ENCODE results near the gene BMP2. TPM values are rescaled to one million over a fixed set of nuclear protein-coding genes. Genes with fewer than 3 reads are reported as not detected.
A peak's percentile ranks its signal among the peaks of the same experiment; 100 is the strongest.

BMP2 gene
- polyA plus RNA-seq, 2 of the 4 experiments (the other 2 are of a cell fraction) = 0.19 to 0.23 TPM

GRCh38 chr20:6740096-6740495 lies 27.4 kb upstream of the BMP2 start:
- ChIA-PET CTCF (interaction anchor here (1.2 kb wide), 1 partner anchor 26 kb away, joined by 4 read pairs; no protein-coding TSS in a partner anchor), POLR2A (no interaction called here)
- no peaks in the 10 kb centered on the region for H3K4me1 ChIP-seq
- no peak overlapping the region for H3K4me3 ChIP-seq
- ATAC-seq = no peak
- 12% methylated on average over 3 of the region's 3 CpGs for WGBS (ENCODE audit: missing lambda C conversion rate)
- H3K4me2 ChIP-seq = no peak overlapping the region
- no peak for FAIRE-seq
- no peak for DNase-seq (ENCODE audit: low read depth in 1 of 2, low spot score in 1 of 2)
- no peak overlapping the region for H3K27ac ChIP-seq
- H3K9me3 ChIP-seq = no peaks in the 10 kb centered on the region
- no peak for TF ChIP-seq NR3C1 (IDR thresholded peaks at IDR 0.05)

GRCh38 chr20:6744180-6744579 lies 23.3 kb upstream of the BMP2 start:
- no peaks in the 10 kb centered on the region for H3K9me3 ChIP-seq
- no peak overlapping the region for H3K4me2 ChIP-seq
- FAIRE-seq (no peak), ATAC-seq (no peak), DNase-seq (ENCODE audit: low read depth in 1 of 2, low spot score in 1 of 2) (no peak)
- H3K4me3 ChIP-seq = no peak overlapping the region
- ChIA-PET CTCF (interaction anchor here (0.6 to 1.5 kb wide), 7 partner anchors 9 to 1183 kb away, joined by 3 to 4 read pairs (median 3); no protein-coding TSS in a partner anchor), POLR2A (no interaction called here)
- H3K27ac ChIP-seq = no peak overlapping the region
- TF ChIP-seq HMGXB4 (CRISPR knock-in tag; IDR thresholded peaks at IDR 0.05; ENCODE audit: borderline replicate concordance) (no peak), ESRRA (IDR thresholded peaks at IDR 0.05; ENCODE audit: borderline replicate concordance, low read length) (no peak), KDM5A (IDR thresholded peaks at IDR 0.05) (no peak), KDM1A (IDR thresholded peaks at IDR 0.05; ENCODE audit: low read depth) (no peak), SREBF2 (IDR thresholded peaks at IDR 0.05) (no peak), MAFK (IDR thresholded peaks at IDR 0.05; ENCODE audit: partially characterized antibody) (no peak)
- H3K4me1 ChIP-seq = no peaks in the 10 kb centered on the region
- WGBS (ENCODE audit: missing lambda C conversion rate) = 5% methylated on average over 1 of the region's 1 CpG

- H3K27ac ChIP-seq = no peak overlapping the region
- H3K4me2 ChIP-seq = no peak overlapping the region
- no peak overlapping the region for H3K4me3 ChIP-seq
- ChIA-PET POLR2A (no interaction called here), CTCF (interaction anchor here (0.6 to 1.4 kb wide), 5 partner anchors 8 to 1182 kb away, joined by 3 read pairs; no protein-coding TSS in a partner anchor)
- FAIRE-seq = no peak
- no peak for ATAC-seq
- TF ChIP-seq CTCF (IDR thresholded peaks at IDR 0.05) (no peak), KDM5A (IDR thresholded peaks at IDR 0.05) (no peak), ZNF302 (CRISPR knock-in tag; IDR thresholded peaks at IDR 0.05) (no peak), FOXS1 (CRISPR knock-in tag; IDR thresholded peaks at IDR 0.05) (no peak), EHMT2 (IDR thresholded peaks at IDR 0.05; ENCODE audit: low read depth) (no peak), JUNB (IDR thresholded peaks at IDR 0.05) (no peak), NFE2L2 (conservative IDR thresholded peaks at IDR 0.05; ENCODE audit: low read length) (no peak)
- H3K4me1 ChIP-seq = no peaks in the 10 kb centered on the region
- no peaks in the 10 kb centered on the region for H3K9me3 ChIP-seq
- WGBS (ENCODE audit: missing lambda C conversion rate) = 28% methylated on average over 4 of the region's 4 CpGs
- DNase-seq (ENCODE audit: low read depth in 1 of 2, low spot score in 1 of 2) = no peak
Measured at GRCh38 chr20:6744805-6745204, 22.7 kb upstream of the BMP2 start.

- CTCF ChIA-PET = interaction anchor here (0.6 to 1.0 kb wide), 2 partner anchors 18 to 1179 kb away, joined by 4 to 5 read pairs; no protein-coding TSS in a partner anchor
- ATAC-seq (peak; percentile 54 to 77; a peak in 4 of 6 replicates), FAIRE-seq (no peak), DNase-seq (ENCODE audit: low read depth in 1 of 2, low spot score in 1 of 2) (peak in 1 of 2 experiments; percentile 62)
- 0 out of 3 replicates have a peak overlapping the region, but pooled peaks have one; percentile 5 for H3K4me2 ChIP-seq
- no peak overlapping the region for H3K4me3 ChIP-seq
- no peaks in the 10 kb centered on the region for H3K4me1 ChIP-seq
- 5% methylated on average over 6 of the region's 6 CpGs for WGBS (ENCODE audit: missing lambda C conversion rate)
- H3K27ac ChIP-seq = no peak overlapping the region
- TF ChIP-seq PHF8 (IDR thresholded peaks at IDR 0.05; ENCODE audit: borderline replicate concordance, low read depth) (no peak), PBX3 (IDR thresholded peaks at IDR 0.05) (no peak), SREBF2 (IDR thresholded peaks at IDR 0.05) (peak; percentile 34; the same call in 1 of the 2 replicates)
- POLR2A ChIA-PET = no interaction called here
- no peaks in the 10 kb centered on the region for H3K9me3 ChIP-seq
Measured at GRCh38 chr20:6746901-6747609, 20.4 kb upstream of the BMP2 start.

Data from A549 (cell line).